Cardiac fibroblast (primary cell): Measurements from ENCODE around the gene DYNC1I1.
A peak's percentile ranks its signal among the peaks of the same experiment; 100 is the strongest.

Experiments
- DNase-seq, 2 donors: peaks; one replicate each; pipeline versions ENCODE4 v3.0.0 to v3.0.0-alpha.2; 2010; ENCODE audit warnings: low read depth in 2 of 2
- H3K4me3 ChIP-seq, 2 donors: replicated peaks in 1 of 2; 1 replicate in 1 of 2; 2 replicates in 1 of 2; pipeline ENCODE4 v1.5.1; 2011; ENCODE audit warnings: low read depth in 2 of 2, low read length in 2 of 2, mild to moderate bottlenecking in 2 of 2, moderate library complexity in 1 of 2
- TF ChIP-seq, protein P1 (sequence below): IDR thresholded peaks from one replicate; pipeline ENCODE4 v1.5.1; 2011; ENCODE audit warnings: low read depth, mild to moderate bottlenecking, low read length, inconsistent platforms

The DYNC1I1 gene

DNA sequence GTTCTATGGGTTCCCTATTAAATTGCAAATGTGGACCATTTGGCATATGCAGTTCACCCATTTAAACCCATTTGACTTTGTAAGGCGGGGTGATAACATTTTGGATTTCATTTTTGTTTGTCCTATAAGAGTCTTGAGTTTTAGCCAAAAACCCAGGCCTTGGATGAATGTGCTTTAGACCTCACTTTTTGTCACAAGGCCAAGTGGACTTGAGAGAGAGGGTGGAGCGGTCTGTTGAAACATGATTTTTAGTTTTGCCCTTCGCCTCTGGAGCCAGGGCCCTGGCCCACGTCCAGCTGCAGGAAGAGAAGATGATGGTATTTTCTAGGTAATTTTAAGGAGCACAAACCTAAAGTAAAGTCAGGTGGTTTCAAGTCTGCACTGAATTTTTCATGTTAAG, 289.5 kb downstream of the DYNC1I1 start:
- H3K4me3 ChIP-seq = no peak overlapping the region
- TF ChIP-seq, protein P1, sequence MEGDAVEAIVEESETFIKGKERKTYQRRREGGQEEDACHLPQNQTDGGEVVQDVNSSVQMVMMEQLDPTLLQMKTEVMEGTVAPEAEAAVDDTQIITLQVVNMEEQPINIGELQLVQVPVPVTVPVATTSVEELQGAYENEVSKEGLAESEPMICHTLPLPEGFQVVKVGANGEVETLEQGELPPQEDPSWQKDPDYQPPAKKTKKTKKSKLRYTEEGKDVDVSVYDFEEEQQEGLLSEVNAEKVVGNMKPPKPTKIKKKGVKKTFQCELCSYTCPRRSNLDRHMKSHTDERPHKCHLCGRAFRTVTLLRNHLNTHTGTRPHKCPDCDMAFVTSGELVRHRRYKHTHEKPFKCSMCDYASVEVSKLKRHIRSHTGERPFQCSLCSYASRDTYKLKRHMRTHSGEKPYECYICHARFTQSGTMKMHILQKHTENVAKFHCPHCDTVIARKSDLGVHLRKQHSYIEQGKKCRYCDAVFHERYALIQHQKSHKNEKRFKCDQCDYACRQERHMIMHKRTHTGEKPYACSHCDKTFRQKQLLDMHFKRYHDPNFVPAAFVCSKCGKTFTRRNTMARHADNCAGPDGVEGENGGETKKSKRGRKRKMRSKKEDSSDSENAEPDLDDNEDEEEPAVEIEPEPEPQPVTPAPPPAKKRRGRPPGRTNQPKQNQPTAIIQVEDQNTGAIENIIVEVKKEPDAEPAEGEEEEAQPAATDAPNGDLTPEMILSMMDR = no peak
- DNase-seq = peak; percentile 22 to 25

DNA sequence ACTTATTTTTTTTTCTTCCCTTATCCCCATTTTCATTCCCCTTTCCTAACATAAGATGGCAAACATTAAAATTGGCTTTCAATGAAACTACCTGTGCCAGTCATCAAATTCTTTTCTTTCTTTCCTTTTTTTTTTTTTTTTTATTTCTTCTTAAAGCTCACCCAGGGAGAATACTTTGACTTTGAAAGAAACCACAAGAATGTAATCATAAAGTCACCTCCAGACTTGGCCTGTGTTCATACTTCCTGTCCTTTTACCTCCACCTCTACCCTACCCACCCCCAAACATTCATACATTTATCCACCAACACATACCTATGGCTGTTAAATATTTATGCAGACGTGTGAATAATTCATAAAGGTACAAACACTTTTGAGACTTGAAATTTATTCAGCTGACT, 295.0 kb downstream of the DYNC1I1 start:
- TF ChIP-seq, protein P1 = no peak
- no peak overlapping the region for H3K4me3 ChIP-seq
- DNase-seq = no peak

DNA sequence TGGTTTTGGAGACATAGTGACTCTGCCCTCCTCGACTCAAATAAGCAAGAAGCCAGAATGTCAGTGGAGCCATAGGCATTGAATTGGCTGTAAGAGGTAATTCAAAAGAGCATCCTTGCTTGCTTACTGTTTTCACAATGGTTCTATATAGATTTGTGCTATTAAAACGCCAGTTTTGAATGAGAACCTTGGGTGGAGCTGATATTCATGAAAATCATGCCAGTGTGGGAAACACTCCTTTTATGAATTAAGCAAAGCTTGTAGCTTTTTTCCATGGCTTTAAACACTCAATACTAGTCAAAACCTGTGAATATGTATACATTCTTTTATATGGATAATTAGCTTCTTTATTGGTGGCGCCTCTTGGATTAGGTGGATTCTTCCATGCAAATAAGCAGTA, 297.0 kb downstream of the DYNC1I1 start:
- no peak overlapping the region for H3K4me3 ChIP-seq
- no peak for DNase-seq
- TF ChIP-seq, protein P1 = no peak

DNA sequence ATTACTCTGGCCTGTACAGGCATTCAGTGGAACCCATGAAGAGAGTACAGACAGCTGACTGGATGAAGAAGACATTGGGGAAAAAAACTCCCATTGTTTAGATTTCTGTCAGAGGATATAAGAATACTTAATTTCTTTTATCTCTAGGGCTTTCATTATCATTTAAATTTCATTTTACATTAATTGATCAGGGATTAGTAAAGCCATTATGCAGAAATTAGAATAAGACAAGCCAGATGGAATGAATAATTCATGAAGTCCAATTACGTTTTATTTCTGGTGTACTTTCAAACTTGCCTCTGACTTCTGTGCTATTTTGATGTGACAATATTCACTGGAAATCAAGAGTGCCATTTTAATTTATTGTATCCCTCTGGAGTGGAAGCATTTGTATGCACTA, 302.5 kb downstream of the DYNC1I1 start:
- H3K4me3 ChIP-seq = no peak overlapping the region

DNA sequence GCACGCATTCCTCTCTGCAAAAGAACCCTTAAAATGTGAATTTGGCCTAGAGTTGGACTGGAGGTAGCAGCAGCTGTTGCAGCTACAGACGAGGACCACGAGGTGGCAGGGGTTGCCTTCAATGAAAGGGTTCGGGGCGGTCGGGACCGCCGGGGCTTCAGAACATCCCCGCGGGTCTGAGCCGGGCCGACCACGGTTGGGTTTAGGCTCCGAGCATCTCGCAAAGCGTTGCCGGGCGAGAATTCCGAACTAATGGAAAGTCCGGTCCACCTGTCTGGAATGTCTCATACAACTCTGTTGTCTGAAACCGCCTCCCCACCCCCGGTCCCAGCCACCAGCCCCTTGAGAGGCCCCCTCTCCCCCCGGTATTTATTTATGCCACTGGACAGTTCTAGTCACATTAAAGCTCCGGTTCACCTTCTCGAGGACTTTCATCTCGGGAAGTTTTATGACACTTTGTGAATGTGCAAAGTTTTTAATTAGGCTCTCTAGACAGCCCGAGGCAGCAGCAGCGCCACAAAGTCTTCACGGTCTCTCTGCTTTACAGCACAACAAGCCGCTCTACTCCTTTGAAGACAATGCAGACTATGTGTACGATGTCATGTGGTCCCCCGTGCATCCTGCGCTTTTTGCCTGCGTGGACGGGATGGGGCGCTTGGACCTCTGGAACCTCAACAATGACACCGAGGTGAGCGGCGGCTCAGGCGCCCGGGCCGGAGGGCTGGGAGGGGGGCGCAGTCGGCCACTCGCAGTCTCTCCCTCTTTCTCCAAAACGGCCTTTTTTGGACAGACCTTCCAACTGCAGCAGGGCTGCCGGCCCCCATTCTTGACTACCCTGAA, 303.4 kb downstream of the DYNC1I1 start:
- H3K4me3 ChIP-seq = peak overlapping the region; percentile 42 to 53
- TF ChIP-seq, protein P1 = peak; percentile 93
- peak; percentile 61 to 67 for DNase-seq

More for the DNA sequence above, 302.5 kb downstream of the DYNC1I1 start:
- DNase-seq = no peak
- TF ChIP-seq, protein P1 = no peak

- no peak for DNase-seq
- peak overlapping the region in 1 of 2 donors; percentile 53 for H3K4me3 ChIP-seq
- TF ChIP-seq, protein P1 = no peak
Measured at GRCh38 chr7:96076350-96076707, 304.0 kb downstream of the DYNC1I1 start.
